Fibroblast of skin of abdomen (primary cell): ENCODE results near the gene ACTR3.

Experiments
- DNase-seq: peaks from one replicate; pipeline ENCODE4 v3.0.0-alpha.2; 2013

Gene ACTR3

DNA sequence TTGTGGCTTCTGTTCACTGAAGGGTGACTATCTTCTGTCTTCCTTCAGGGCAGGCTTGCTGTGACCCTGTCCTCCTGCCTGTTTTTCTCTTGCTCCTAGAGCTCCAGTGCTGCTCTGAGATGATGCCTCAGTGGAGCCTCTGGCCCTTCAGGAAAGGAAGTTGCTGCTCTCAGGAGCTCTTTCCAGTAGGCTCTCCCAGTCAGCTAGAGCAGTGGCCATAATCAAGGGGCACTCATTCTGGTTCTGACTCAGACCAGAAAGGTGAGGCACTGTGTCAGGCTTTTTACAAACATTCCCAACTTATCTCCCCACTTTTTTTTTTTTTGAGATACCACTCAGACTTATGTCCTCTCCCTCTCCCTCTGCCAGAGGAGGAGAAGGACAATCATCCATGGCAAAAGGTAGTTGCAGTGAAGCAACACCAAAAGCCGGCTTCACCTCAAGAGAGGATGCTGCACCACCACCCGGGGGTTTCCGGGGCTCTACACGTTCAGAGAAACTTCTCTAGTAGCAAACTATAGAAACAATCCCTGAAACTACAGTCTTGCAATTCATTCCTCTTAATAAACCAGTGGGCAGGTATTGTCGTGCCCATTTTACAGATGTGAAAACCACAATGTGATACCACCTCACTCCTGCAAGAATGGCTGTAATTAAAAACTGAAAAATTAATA is 115.4 kb downstream of the ACTR3 start:
- no peak for DNase-seq

GRCh38 chr2:114006460-114006859 is 116.6 kb downstream of the ACTR3 start:
- no peak for DNase-seq

GRCh38 chr2:114007436-114007835 is 117.5 kb downstream of the ACTR3 start:
- DNase-seq = no peak

- DNase-seq = no peak
Measured at GRCh38 chr2:114008720-114009119, 118.8 kb downstream of the ACTR3 start.

- no peak for DNase-seq
Measured at GRCh38 chr2:114009205-114009944, 119.5 kb downstream of the ACTR3 start.

DNA sequence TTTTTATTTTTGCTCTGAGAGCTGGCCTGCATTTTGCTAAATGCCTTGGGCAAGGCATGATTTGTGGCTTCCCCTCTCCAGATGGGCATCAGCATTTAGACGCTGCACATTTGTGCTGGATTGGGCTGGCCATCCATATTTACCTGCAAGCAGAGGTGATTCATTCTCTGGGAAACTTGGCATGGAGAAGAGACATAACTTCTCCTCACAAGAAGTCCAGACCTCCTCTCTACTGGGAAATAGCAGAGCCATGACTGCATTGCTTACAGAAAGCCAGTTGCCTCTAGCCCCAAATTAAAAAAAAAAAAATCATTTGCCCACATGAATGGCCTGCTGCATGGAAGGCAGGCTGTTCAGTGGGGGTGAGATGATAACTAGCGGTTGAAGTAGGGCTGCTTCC is 120.1 kb downstream of the ACTR3 start:
- no peak for DNase-seq

DNA sequence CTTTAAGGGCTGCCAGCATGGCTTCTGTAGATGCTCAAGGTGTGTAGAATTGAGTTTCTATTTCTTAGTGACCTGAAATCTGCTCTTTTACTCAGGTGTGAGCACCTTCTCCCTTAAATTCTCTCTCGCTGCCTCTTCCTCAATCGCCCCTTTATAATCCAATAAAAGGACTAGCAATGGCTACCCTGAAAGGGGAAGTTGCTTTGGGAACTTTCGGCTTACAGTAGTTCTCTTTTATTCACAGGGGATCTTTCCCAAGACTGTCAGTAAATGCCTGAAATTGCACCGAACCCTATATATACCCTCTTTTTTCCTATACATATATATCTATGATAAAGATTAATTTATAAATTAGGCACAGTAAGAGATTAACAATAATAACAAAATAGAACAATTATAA is 121.8 kb downstream of the ACTR3 start:
- no peak for DNase-seq
